B cell (primary cell): Measurements from ENCODE around the gene PPIP5K1. TPM values are rescaled to one million over a fixed set of nuclear protein-coding genes. Genes with fewer than 3 reads are reported as not detected.
A peak's percentile ranks its signal among the peaks of the same experiment; 100 is the strongest.
"Not testable (repeated sequence)": the region's sequence is repeated elsewhere in the genome, so short reads cannot be mapped to it uniquely, and the experiment has no call there.

Experiments
- ATAC-seq: fragments of 200-7000 bp; cut with Tn5 transposase; one replicate; pipeline ENCODE4 v1.10.0; 2021; ENCODE audit warnings: low read depth, mild to moderate bottlenecking, moderate number of reproducible peaks, moderate library complexity
- CTCF ChIA-PET: fragments of 350-600 bp; sonication (Branson Sonifier 250); formaldehyde crosslinking; loops from one replicate; lab custom pipeline; 2021; ENCODE audit warnings: antibody characterized with exemption, inconsistent platforms; lab: Charles Lee
- POLR2A ChIA-PET: fragments of 350-600 bp; sonication (Branson Sonifier 250); formaldehyde crosslinking; loops from one replicate; lab custom pipeline; 2021; ENCODE audit warnings: antibody characterized with exemption; lab: Charles Lee
- DNase-seq: peaks from one replicate; pipeline ENCODE4 v3.0.0; 2013
- H2AFZ ChIP-seq: 2 replicates; pipeline ENCODE4 v1.6.1; 2012; ENCODE audit warnings: mild to moderate bottlenecking, low read depth, low read length; ENCODE audit not compliant: insufficient read depth, poor library complexity, severe bottlenecking
- H3K27ac ChIP-seq, 2 donors: 1 replicate in 1 of 2; 2 replicates in 1 of 2; pipeline ENCODE4 v1.5.1; 2012 to 2013; ENCODE audit warnings: low read length in 2 of 2, mild to moderate bottlenecking in 2 of 2, moderate library complexity in 1 of 2
- H3K27me3 ChIP-seq, 4 experiments: fragments of 200-600 bp in 1 of 4; sonication (generic) in 1 of 4; replicated peaks in 1 of 4; 1 replicate in 2 of 4; 2 replicates in 2 of 4; pipeline versions ENCODE4 v1.6.1 to v1.7.0; 2013 to 2016; ENCODE audit warnings: low read length in 3 of 4, mild to moderate bottlenecking in 2 of 4, mixed read lengths in 1 of 4, moderate library complexity in 1 of 4; ENCODE audit not compliant: insufficient read depth in 4 of 4, control insufficient read depth in 3 of 4; ENCODE audit errors: control extremely low read depth in 1 of 4
- H3K36me3 ChIP-seq, 2 experiments: replicated peaks in 1 of 2; 1 replicate in 1 of 2; 2 replicates in 1 of 2; pipeline versions ENCODE4 v1.6.1 to v1.7.1; 2013; ENCODE audit warnings: low read length in 1 of 2; ENCODE audit not compliant: insufficient read depth in 2 of 2, control insufficient read depth in 1 of 2; ENCODE audit errors: control extremely low read depth in 1 of 2, extremely low read depth in 1 of 2
- H3K4me1 ChIP-seq, 2 donors: fragments of 200-600 bp in 1 of 2; sonication (generic) in 1 of 2; 1 replicate in 1 of 2; 2 replicates in 1 of 2; pipeline versions ENCODE4 v1.5.1 to v1.6.1; 2013 to 2017; ENCODE audit warnings: low read length in 2 of 2; ENCODE audit not compliant: control insufficient read depth in 2 of 2, insufficient read depth in 2 of 2
- H3K4me2 ChIP-seq: replicated peaks from 2 replicates; pipeline ENCODE3; 2012; ENCODE audit warnings: mild to moderate bottlenecking, low read depth, low read length; ENCODE audit not compliant: poor library complexity, severe bottlenecking
- H3K4me3 ChIP-seq, 5 experiments: fragments of 200-600 bp in 1 of 5; sonication (generic) in 1 of 5; 1 replicate in 3 of 5; 2 replicates in 2 of 5; pipeline versions ENCODE4 v1.5.1 to v1.7.0; 2011 to 2016; ENCODE audit warnings: low read length in 4 of 5, mild to moderate bottlenecking in 4 of 5, low read depth in 2 of 5, control low read depth in 1 of 5, moderate library complexity in 1 of 5; ENCODE audit not compliant: insufficient read depth in 1 of 5; ENCODE audit errors: control extremely low read depth in 1 of 5, extremely low read depth in 1 of 5
- H3K79me2 ChIP-seq: fragments of 200-600 bp; sonication (generic); one replicate; pipeline ENCODE4 v1.6.0; 2016; ENCODE audit warnings: low read length; ENCODE audit not compliant: control insufficient read depth, insufficient read depth
- H3K9ac ChIP-seq: fragments of 200-600 bp; sonication (generic); 2 replicates; pipeline ENCODE4 v1.6.1; 2017; ENCODE audit warnings: mild to moderate bottlenecking, low read length, moderate library complexity
- H3K9me3 ChIP-seq, 3 donors: one replicate each; pipeline versions ENCODE4 v1.6.1 to v1.7.1; 2013; ENCODE audit warnings: low read length in 2 of 3; ENCODE audit not compliant: control insufficient read depth in 2 of 3, insufficient read depth in 1 of 3; ENCODE audit errors: control extremely low read depth in 1 of 3
- H4K20me1 ChIP-seq: 2 replicates; pipeline ENCODE4 v1.6.0; 2012; ENCODE audit warnings: mild to moderate bottlenecking, low read length; ENCODE audit not compliant: insufficient read depth, control insufficient read depth, poor library complexity, severe bottlenecking
- H3K27ac Mint-ChIP-seq: one replicate; pipeline ENCODE4 v1.8.0; 2021; ENCODE audit warnings: mixed read lengths
- H3K27me3 Mint-ChIP-seq: one replicate; pipeline ENCODE4 v1.8.0; 2021; ENCODE audit warnings: mixed read lengths
- H3K4me1 Mint-ChIP-seq: one replicate; pipeline ENCODE4 v1.8.0; 2021; ENCODE audit warnings: mixed read lengths
- H3K4me3 Mint-ChIP-seq: one replicate; pipeline ENCODE4 v1.8.0; 2021; ENCODE audit warnings: mixed read lengths
- H3K9me3 Mint-ChIP-seq: one replicate; pipeline ENCODE4 v1.8.0; 2022; ENCODE audit warnings: mixed read lengths; ENCODE audit not compliant: insufficient read depth
- EZH2 ChIP-seq: IDR thresholded peaks from 2 replicates; pipeline ENCODE4 v1.6.1; 2012; ENCODE audit warnings: borderline replicate concordance, low read depth, mild to moderate bottlenecking, moderate library complexity, low read length; ENCODE audit not compliant: insufficient read depth, poor library complexity, severe bottlenecking
- WGBS: methylation state at CpG from one replicate; pipeline ENCODE4 v1.1.5; 2013; ENCODE audit warnings: missing lambda C conversion rate; ENCODE audit not compliant: insufficient coverage; 5-methylcytosine and 5-hydroxymethylcytosine counted together
- intact Hi-C: fragments of 100-400 bp; cut with micrococcal nuclease; formaldehyde crosslinking; loops from one replicate; pipeline ENCODE4 v1.10.0; 2022
- polyA plus RNA-seq: library from polyadenylated mRNA; depleted of rRNA; stranded (reverse); fragments of >200 nt; gene quantifications from 2 replicates; pipeline ENCODE4 v1.2.3, GENCODE V29; 2012
- total RNA-seq, 2 donors: library from RNA; stranded (reverse); fragments of 120-200 nt in 1 of 2; gene quantifications; 1 replicate in 1 of 2; 2 replicates in 1 of 2; pipeline versions ENCODE4 v1.2.3 to v1.2.4, GENCODE V29; 2013 to 2022
- TF ChIP-seq, protein P1 (sequence below): fragments of 200-600 bp; IDR thresholded peaks from one replicate; pipeline ENCODE4 v1.8.0; 2022; ENCODE audit warnings: antibody characterized with exemption, mild to moderate bottlenecking

Gene PPIP5K1
- total and polyA plus RNA-seq, 2 donors (not counting 1 experiment from before 2014, with no cell fraction given): 40.6 to 88.9 TPM

DNA sequence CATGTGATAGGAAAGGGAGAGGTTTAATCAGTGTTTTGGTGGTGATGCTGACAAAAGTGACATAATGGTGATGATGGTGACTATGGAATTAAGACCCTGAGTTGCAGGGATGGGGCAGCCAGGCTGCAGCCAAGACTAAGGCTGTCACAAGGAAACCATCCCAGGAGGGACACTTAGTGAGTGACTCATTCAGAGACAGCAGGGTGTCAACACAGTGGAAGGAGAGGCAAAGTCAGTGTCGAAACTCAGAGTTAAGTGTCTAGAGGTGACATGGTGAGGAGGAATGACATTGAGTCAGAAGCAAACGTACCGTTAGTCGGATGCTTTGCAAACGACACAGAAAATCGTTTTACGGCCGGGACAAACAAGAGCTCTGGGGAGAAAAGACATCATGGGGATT, 26.2 kb downstream of the PPIP5K1 start:
- CTCF ChIA-PET, H3K4me1 Mint-ChIP-seq, POLR2A ChIA-PET: not testable (repeated sequence)

DNA sequence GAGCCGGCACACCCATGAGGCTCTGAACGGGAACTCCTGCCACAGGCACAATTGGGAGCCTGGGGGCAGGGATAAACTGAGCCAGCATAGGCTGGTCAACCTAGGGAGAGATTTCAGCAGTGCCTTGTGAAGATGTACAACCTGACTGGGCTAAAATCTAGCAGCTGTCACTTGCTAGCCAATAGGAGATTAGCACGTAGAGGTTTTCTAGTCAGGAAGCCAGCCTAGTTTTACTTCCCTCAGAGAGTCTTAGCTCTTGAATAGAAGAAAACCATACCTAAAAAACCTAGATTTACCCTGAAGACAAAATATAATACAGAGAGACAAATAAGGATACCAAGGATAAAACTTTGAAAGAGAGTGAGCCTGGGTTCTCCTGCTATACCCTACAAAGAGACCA, 27.3 kb downstream of the PPIP5K1 start:
- H2AFZ ChIP-seq, H3K4me1 ChIP-seq, H3K9me3 ChIP-seq, intact Hi-C loops, H3K36me3 ChIP-seq, H3K4me3 Mint-ChIP-seq, H3K9me3 Mint-ChIP-seq, H3K4me3 ChIP-seq, H3K4me1 Mint-ChIP-seq, H3K4me2 ChIP-seq, POLR2A ChIA-PET, H3K27me3 Mint-ChIP-seq, DNase-seq, H3K79me2 ChIP-seq, H3K27ac ChIP-seq, H4K20me1 ChIP-seq, CTCF ChIA-PET, H3K27ac Mint-ChIP-seq, H3K27me3 ChIP-seq, H3K9ac ChIP-seq: not testable (repeated sequence)
- WGBS: no CpG with 5 or more reads among the region's 3 CpGs
- peak; percentile 41 for ATAC-seq

More for the DNA sequence above, 26.2 kb downstream of the PPIP5K1 start:
- H3K4me1 ChIP-seq, H3K9me3 Mint-ChIP-seq, H3K27me3 Mint-ChIP-seq, H3K4me3 ChIP-seq, H4K20me1 ChIP-seq, H3K27ac ChIP-seq, H3K4me3 Mint-ChIP-seq, DNase-seq, ATAC-seq, intact Hi-C loops, H3K27ac Mint-ChIP-seq, H3K36me3 ChIP-seq, H3K9me3 ChIP-seq, H3K9ac ChIP-seq, H3K79me2 ChIP-seq, H3K4me2 ChIP-seq, H2AFZ ChIP-seq, H3K27me3 ChIP-seq: not testable (repeated sequence)
- WGBS: no CpG with 5 or more reads among the region's 8 CpGs

DNA sequence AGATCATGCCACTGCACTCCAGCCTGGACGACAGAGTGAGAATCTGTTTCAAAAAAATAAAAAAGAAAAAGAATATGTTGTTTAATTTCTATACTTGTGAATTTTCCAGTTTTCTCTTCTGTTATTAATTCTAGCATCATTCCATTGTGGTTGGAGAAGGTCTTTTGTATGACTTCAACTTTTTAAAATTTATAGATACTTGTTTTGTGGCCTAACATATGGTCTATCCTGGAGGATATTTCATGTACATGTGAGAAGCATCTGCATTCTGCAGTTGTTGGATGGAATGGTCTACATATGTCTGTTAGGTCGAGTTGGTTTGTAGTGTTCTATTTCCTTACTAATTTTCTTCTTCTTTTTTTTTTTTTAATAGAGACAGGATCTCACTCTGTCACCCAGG, 37.0 kb downstream of the PPIP5K1 start:
- POLR2A ChIA-PET: no interaction called here
- H3K36me3 ChIP-seq: peaks cover 0 to 3% of the 10 kb centered on the region in 2 experiments

More for the DNA sequence above, 37.0 kb downstream of the PPIP5K1 start:
- DNase-seq (no peak), ATAC-seq (no peak)
- H3K9ac ChIP-seq: no peak overlapping the region
- no peak overlapping the region for H2AFZ ChIP-seq
- H3K4me3 Mint-ChIP-seq: no peak overlapping the region
- no peaks in the 10 kb centered on the region for H4K20me1 ChIP-seq
- H3K27me3 ChIP-seq: no peaks in the 10 kb centered on the region
- H3K9me3 ChIP-seq: peaks cover 0 to 2% (median 0%) of the 10 kb centered on the region in 3 donors
- H3K4me1 Mint-ChIP-seq: no peaks in the 10 kb centered on the region
- no peaks in the 10 kb centered on the region for H3K27me3 Mint-ChIP-seq
- no peaks in the 10 kb centered on the region for H3K4me1 ChIP-seq
- CTCF ChIA-PET: no interaction called here
- no peak overlapping the region for H3K27ac Mint-ChIP-seq
- H3K27ac ChIP-seq: no peak overlapping the region
- TF ChIP-seq, protein P1, sequence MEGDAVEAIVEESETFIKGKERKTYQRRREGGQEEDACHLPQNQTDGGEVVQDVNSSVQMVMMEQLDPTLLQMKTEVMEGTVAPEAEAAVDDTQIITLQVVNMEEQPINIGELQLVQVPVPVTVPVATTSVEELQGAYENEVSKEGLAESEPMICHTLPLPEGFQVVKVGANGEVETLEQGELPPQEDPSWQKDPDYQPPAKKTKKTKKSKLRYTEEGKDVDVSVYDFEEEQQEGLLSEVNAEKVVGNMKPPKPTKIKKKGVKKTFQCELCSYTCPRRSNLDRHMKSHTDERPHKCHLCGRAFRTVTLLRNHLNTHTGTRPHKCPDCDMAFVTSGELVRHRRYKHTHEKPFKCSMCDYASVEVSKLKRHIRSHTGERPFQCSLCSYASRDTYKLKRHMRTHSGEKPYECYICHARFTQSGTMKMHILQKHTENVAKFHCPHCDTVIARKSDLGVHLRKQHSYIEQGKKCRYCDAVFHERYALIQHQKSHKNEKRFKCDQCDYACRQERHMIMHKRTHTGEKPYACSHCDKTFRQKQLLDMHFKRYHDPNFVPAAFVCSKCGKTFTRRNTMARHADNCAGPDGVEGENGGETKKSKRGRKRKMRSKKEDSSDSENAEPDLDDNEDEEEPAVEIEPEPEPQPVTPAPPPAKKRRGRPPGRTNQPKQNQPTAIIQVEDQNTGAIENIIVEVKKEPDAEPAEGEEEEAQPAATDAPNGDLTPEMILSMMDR: no peak
- TF ChIP-seq EZH2: no peak
- no CpG with 5 or more reads among the region's 2 CpGs for WGBS
- no peak overlapping the region for H3K4me3 ChIP-seq
- intact Hi-C loops: no loop called here
- no peaks in the 10 kb centered on the region for H3K79me2 ChIP-seq
- no peaks in the 10 kb centered on the region for H3K9me3 Mint-ChIP-seq
- H3K4me2 ChIP-seq: no peak overlapping the region
